Superior temporal gyrus (tissue), 1 donor: ENCODE data around the gene PTPRN2.
"Not testable (repeated sequence)": the region's sequence is repeated elsewhere in the genome, so short reads cannot be mapped to it uniquely, and the experiment has no call there.

Source experiments
- DNase-seq: peaks from one replicate; pipeline ENCODE4 v3.0.0-alpha.2; 2016; ENCODE audit errors: extremely low spot score

Gene PTPRN2

DNA sequence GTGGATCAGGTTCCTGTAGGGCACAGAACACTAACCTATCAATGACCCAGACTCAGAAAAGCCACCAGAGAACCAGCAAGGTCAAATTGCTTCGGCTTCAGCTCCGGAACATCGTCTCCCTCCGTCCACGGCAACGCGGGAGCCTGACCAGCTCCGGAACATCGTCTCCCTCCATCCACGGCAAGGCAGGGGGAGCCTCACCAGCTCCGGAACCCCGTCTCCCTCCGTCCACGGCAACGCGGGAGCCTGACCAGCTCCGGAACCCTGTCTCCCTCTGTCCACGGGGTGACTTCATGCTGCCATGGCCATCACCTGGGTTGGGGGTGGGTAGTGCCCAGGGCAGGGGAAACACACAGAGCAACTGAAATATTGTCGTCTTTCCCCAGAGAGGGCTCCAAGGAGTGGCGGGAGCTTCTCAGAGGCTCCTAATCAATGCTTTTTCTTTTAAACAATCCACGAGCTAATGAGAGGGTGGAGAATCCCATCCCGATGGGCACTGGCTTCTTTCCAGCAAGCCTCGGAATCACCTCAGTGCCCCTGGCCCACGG is 847.3 kb downstream of the PTPRN2 start:
- DNase-seq: no peak

GRCh38 chr7:157739650-157740049 is 848.0 kb downstream of the PTPRN2 start:
- no peak for DNase-seq

GRCh38 chr7:157739031-157739430 is 848.6 kb downstream of the PTPRN2 start:
- no peak for DNase-seq

DNA sequence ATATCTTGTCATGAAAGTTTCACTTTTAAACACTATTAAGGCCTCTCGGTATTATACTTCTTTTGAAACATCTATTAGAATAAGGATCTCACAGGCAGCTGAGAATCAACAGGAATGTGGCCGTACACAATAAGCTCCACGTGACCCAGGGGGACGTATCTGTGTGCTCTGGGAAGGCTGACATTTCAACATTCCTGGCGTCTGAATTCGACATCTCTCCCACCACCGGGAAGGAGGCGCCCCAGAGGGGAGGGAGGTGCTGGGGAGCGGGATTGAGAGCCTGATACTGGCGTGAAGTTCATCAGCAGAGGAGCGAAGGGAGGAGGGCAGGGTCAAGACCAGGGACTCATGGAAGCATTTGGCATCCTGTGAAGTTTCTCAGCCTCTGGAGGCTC is 849.6 kb downstream of the PTPRN2 start:
- no peak for DNase-seq

DNA sequence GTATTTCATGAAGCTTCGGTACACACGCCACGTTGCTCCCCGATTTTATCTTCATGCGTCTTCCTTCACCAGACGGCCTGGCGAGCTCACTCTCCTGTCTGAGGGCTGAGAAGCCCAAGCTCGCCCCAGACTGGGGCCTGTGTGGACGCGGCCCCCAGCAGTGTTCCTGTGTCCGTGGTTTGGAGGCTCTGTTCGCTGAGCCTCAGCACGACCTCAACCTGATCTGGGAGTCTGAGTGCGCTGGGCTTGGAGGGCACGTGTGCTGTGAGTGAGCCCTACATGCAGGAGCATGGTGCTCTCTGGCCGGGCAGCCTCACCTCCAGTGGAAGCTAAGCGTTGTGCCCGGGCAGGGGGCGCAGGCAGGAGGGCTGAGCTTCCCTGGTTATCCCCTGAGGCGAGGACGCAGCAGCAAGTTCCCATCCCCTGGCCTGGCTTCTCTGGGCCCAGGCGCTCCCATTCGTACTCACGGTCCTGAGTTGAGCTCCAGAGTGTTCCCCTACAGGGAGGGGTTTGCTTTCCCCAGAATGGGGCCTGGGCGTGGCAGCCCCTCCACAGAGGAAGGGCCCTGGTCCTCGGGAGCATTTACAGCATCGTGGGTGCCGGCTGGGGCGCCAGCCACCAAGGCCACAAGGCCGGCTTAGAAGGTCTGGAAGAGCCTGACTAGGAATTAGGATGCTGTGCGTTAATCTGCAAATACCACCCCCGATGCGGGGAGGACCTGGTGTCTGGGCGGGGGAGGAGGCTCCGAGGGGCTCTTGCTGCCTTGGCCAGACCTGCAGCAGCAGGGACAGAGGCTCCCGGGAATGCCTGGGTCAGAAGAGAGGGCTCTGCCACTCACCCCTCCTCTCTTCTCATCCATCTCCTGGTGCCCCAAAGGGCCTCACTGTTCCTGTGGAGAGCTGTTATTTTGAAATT is 850.2 kb downstream of the PTPRN2 start:
- no peak for DNase-seq

DNA sequence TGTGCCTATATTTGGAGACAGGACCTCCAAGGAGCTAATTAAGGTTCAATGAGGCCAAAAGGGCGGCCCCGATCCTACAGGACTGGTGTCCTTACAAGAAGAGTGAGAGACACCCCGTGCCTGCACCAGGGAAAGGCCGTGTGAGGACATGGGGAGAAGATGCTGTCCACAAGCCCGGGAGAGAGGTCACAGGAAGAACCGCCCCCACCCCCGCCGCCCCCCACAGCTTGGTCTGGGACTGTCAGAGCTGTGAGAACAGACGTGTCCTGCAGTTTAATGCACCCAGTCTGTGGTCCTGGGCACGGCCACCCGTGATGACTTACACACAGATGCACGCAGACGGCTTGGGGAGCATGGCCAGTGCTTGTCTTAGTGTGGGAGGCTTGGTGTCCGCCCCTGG is 851.3 kb downstream of the PTPRN2 start:
- DNase-seq: no peak

- DNase-seq: no peak
Observed at GRCh38 chr7:157735826-157736225, 851.8 kb downstream of the PTPRN2 start.

- no peak for DNase-seq
Observed at GRCh38 chr7:157734676-157735640, 852.7 kb downstream of the PTPRN2 start.

- not testable (repeated sequence) for DNase-seq
Observed at GRCh38 chr7:157733760-157734395, 853.7 kb downstream of the PTPRN2 start.

GRCh38 chr7:157731126-157731525 is 856.5 kb downstream of the PTPRN2 start:
- DNase-seq: no peak

DNA sequence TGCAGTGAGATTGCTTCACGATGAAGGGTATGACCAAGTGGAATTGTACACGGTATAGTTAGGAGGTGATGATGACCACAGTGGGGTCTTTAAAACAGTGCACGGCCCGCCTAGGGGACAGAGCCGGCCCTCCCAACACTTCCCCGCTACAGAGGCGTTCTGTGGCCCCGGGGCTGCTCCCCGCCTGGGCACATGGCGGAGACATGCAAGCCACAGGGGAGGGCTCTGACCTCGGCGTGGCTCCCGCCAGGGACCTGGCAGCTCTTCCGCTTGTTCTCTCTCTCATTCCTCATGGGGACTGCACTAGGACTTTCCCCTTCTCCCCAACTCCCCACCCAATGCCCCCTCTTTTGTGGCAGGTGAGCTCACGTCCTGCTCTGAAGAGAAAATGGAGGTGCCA is 857.0 kb downstream of the PTPRN2 start:
- no peak for DNase-seq

DNA sequence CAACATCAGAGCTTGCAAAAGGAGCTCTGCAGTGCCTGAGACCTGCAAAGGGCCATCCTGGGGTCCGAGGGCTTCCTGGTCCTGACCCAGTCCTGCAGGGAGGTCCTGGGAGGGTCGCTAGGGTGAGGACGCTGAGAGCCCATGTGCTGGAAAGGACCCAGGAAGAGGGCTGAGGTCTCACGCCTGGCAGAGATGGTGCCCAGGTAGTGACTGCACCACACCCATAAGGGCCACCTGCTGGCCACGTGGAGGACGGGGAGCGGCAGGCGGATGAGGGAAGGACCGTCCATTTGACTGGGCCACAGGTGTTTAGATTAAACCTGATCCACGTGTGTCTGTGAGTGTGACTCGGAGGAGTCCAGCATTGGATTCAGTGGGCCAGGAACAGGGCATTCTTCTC is 858.1 kb downstream of the PTPRN2 start:
- no peak for DNase-seq

- DNase-seq: no peak
Observed at GRCh38 chr7:157727964-157728615, 859.5 kb downstream of the PTPRN2 start.

DNA sequence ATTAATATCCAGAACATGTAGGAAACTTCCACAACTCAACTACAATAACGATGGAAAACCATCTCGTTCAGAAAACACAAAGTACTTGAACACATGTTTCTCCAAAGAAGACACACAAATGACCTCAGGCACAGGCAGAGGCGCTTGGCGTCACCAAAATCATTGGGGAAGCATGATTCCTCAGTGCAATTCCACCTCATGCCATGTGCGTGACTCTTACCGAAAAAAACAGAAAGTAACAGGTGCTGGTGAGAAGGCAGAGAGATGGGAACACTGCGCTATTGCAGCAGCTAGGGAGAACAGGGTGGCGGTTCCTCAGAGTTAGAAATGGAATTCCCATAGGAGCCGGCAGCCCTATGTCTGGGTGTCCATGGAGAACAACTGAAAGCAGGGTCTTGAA is 860.9 kb downstream of the PTPRN2 start:
- DNase-seq: no peak

- DNase-seq: not testable (repeated sequence)
Observed at GRCh38 chr7:157725312-157725711, 862.3 kb downstream of the PTPRN2 start.

DNA sequence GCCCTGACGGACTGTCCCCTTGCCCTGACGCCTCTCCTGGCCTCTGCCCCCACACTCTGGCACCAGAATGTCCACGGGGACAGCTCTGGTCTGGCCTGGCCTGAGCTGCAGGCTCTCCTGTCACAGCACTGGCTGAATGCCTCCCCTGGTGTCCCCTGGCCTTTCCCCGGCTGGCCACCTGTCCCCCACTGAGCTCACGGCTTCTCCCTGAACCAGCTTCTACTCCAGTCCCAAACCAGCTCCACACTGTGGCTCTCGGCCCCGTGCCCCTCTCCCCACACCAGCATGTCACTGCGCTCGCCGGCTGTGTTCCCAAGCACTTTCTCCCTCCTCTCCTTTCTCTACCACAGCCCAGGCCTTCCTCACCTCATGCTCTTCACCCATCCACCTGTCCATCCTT is 864.4 kb downstream of the PTPRN2 start:
- no peak for DNase-seq

GRCh38 chr7:157722137-157723060 is 865.2 kb downstream of the PTPRN2 start:
- no peak for DNase-seq

DNA sequence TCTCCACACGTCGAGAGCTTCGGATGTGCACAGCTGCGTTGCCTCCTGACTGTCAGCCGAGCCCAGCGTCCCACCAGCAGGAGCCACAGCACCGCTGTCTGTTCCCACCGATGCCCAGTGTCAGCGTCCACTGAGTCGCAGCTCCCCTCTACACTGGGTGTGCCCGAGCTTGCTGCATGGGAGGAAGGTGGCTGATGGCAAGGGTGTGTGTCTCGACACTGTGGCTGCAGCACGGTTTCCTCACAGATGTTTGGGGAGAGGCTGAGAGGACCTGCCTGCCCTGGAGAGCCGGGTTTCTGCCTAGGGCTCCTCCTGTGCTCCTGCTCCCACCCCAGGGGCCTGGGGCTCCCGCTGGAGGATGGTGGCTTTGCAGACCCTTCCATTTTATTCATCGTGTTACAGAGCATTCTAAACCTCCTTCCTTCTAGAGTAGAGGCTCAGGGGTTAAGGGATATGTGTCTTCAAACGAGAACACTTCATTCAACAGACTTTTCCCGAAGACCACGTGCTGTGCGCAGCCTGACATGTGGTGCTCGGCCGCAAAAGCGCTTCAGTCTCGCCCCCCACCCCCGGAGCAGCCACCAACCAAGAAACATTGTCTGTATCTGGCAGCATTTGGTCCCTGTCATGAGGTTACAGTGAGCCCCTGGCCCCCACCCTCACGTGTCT is 866.0 kb downstream of the PTPRN2 start:
- DNase-seq: no peak
